Measurements from ENCODE around the gene OR10A5.

The OR10A5 gene

GRCh38 chr11:6895010-6895409 is 49.5 kb downstream of the OR10A5 start:
- Histone ChIP-seq H3K9me3 (ENCODE audit: control insufficient read depth, low read length) (no peaks in the 10 kb centered on the region), H3K4me1 (ENCODE audit: control insufficient read depth, insufficient read depth, low read length, poor library complexity, severe bottlenecking) (no peaks in the 10 kb centered on the region)
- DNase-seq = no peak

More at GRCh38 chr11:6895010-6895409, 49.5 kb downstream of the OR10A5 start:
- no peaks in the 10 kb centered on the region for H3K27me3 ChIP-seq (replicated peaks; ENCODE audit: control insufficient read depth, insufficient read depth, low read length, poor library complexity, severe bottlenecking)
- no peak overlapping the region for H3K4me3 ChIP-seq (ENCODE audit: insufficient read depth, low read depth, low read length, poor library complexity, severe bottlenecking)
- no peak overlapping the region for H3K27ac ChIP-seq (ENCODE audit: insufficient read depth, low read length, poor library complexity, severe bottlenecking)
- H3K36me3 ChIP-seq (ENCODE audit: control insufficient read depth, insufficient read depth, low read length) = no peaks in the 10 kb centered on the region

Data from effector memory CD4-positive, alpha-beta T cell (primary cell).